ENCODE results near the gene STAG3.
"Not testable (repeated sequence)": the region's sequence is repeated elsewhere in the genome, so short reads cannot be mapped to it uniquely, and the experiment has no call there.

STAG3 gene

GRCh38 chr7:100247152-100247757 is 69.5 kb downstream of the STAG3 start:
- no peak for DNase-seq (ENCODE audit: low read depth in 2 of 2)

- DNase-seq (ENCODE audit: low read depth in 2 of 2): no peak
Measured at GRCh38 chr7:100248483-100248882, 70.8 kb downstream of the STAG3 start.

- DNase-seq (ENCODE audit: low read depth in 2 of 2): no peak
Measured at GRCh38 chr7:100257017-100257416, 79.3 kb downstream of the STAG3 start.

GRCh38 chr7:100259984-100260383 is 82.3 kb downstream of the STAG3 start:
- not testable (repeated sequence) for DNase-seq (ENCODE audit: low read depth in 2 of 2)

DNA sequence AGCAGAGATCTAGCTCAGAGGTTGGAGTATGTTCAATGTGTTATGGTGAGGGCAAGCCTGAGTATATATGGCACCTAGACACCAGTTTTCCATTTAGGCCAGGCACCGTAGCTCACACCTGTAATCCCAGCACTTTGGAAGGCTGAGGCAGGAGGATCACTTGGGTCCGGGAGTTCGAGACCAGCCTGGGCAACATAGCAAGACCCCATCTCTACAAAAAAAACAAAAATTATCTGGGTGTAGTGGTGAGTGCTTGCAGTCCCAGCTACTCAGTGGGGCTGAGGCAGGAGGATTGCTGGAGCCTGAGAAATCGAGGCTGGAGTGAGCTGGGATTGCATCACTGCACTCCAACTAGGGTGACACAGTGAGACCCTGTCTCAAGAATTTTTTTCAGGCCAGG is 85.2 kb downstream of the STAG3 start:
- DNase-seq (ENCODE audit: low read depth in 2 of 2): not testable (repeated sequence)
